GM20000 (cell line): ENCODE data around the gene TPRN.

ENCODE experiments used
- DNase-seq: peaks from one replicate; pipeline ENCODE4 v3.0.0; 2012; ENCODE audit warnings: low spot score
- TF ChIP-seq, protein P1 (sequence below): IDR thresholded peaks from 2 replicates; pipeline ENCODE4 v1.5.1; 2012; ENCODE audit warnings: mild to moderate bottlenecking, control low read depth; ENCODE audit errors: extremely low read depth, missing control alignments

Gene TPRN

DNA sequence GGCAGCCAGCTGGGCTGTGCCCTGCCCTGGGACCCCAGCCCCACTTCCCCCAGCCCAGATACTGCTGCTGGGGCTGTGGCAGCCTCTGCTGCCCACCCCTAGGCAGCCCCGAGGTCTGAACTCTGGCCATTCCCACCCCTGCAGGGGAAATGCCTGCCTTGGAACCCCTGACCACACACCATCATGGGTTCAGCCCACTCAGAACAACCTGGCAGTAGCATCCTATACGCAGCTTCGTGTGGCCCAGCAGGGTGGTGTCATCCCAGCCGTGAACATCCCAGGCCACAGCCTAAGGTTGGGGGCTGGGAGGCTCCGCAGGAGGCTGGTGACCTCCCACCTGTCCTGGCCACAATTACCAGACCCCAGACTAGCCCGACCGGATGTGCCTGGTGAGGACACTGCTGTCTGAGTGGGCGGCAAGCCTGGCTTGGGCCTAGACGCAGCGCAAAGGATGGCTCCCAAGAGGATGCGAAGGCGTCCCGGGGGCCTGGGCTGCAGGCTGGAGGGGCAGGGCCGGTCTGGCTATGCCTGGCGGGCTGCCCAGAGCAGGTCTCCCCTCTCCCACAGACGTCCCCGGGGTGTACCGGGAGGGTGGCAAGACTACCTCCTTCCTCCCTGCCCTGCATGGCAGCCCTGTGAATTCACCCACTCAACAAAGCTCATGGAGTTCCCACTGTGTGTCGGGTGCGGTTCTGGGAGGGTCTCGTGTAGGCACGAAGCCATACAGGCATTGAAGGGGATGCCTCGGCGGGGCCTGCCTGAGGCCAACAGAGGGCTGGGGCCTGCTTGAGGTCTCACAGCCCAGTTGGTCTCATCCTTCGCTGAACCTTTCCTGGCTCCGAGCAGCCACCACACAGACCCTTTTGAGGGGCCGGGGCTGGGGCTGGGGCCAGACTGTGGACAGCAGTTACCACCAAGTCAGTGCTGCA lies 28.7 kb upstream of the TPRN start:
- DNase-seq, result no peak
- TF ChIP-seq, protein P1, sequence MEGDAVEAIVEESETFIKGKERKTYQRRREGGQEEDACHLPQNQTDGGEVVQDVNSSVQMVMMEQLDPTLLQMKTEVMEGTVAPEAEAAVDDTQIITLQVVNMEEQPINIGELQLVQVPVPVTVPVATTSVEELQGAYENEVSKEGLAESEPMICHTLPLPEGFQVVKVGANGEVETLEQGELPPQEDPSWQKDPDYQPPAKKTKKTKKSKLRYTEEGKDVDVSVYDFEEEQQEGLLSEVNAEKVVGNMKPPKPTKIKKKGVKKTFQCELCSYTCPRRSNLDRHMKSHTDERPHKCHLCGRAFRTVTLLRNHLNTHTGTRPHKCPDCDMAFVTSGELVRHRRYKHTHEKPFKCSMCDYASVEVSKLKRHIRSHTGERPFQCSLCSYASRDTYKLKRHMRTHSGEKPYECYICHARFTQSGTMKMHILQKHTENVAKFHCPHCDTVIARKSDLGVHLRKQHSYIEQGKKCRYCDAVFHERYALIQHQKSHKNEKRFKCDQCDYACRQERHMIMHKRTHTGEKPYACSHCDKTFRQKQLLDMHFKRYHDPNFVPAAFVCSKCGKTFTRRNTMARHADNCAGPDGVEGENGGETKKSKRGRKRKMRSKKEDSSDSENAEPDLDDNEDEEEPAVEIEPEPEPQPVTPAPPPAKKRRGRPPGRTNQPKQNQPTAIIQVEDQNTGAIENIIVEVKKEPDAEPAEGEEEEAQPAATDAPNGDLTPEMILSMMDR, result no peak

DNA sequence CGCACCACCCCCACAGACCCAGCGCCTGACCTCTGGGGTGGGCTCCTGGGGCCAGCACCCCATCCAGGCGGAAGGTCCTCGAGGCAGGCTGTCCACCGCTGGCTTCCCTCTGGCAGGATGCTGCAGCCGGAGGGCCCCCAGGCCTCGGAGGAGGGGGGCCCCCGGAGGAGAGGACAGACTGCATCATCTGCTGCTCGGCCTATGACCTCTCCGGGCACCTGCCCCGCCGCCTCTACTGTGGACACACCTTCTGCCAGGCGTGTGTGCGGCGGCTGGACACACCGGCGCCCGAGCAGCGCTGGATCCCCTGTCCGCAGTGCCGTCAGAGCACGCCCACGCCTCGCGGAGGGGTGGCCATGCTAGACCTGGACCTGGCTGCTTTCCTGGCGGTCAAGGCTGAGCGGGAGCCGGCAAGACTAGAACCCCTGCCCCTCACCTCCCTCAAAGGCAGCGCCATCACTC lies 28.0 kb upstream of the TPRN start:
- no peak for DNase-seq
- TF ChIP-seq, protein P1, result no peak

DNA sequence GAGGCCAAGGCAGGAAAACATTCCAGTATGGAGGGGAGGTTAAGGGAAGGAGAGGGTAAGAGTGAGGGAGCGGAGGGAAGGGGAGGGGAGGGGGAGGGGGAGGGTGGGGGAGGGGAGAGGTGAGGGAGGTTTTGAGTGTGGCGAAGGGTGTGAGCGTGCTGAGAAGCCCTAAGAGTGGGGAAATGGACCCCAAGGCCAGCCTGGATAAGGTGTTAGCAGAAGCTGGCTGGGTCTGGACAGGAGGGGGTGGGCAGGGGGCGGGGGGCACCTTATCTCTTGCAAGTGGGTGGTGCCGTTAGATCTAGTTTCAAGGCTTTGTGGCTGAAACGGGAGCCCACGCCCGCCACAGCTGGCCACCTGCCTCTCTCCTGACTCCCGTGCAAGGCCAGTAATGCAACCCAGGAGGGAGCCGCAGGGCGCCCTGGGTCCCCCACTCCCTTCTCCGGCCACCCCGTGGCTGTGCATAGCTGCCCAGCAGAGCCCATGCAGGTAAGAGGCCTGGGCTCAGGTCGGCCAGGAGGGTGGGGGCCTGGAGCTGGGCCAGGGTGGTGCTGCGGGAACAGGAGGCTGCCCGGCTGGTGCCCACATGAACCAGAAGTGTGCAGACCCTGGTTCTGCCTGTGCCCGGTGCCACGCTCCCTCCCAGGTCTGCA lies 27.4 kb upstream of the TPRN start:
- DNase-seq, result no peak
- TF ChIP-seq, protein P1, result no peak

DNA sequence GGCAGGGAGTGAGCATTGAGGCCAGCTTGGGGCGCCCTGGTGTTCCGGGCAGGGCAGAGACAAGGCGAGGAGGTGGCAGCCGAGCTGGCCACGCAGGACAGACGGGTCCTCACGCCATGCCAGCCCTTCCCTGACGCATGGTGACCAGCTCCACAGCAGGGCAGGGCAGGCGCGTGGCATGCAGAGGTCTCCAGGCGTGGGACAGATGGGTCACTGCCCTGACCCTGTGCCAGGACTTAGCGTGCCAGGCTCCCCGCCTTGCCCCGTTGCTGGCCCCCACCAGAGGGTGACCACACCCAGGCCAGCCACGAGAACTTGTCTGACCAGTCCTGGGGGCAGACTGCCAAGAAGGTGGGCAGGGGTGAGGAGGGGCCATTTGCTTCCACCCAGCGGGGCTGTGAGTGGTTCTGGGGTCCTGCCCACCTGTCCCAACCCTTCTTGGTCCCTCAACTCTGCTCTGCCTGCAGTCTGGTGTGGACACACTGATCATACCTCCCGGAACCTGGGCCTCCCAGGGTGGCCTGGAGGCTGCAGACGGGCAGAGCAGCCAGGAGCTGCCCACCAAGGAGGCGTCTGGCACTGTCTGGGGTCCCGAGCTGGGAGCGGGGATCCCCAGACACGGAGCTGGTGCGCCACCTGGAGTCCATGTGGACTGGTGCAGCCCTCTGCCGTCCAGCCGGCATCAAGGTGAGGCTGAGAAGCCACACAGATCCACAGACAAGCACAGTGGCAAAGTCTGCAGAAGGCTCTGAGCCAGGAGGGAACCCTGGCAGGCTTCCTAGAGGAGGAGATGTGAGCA lies 26.7 kb upstream of the TPRN start, which contains the start of gene RNF224:
Gene RNF224, plus strand, starts transcription at position 449 of the 799 bp plus-strand sequence. CDS start 834 bp downstream, outside the sequence.
- DNase-seq, result peak; percentile 88
- TF ChIP-seq, protein P1, result peak; percentile 94

DNA sequence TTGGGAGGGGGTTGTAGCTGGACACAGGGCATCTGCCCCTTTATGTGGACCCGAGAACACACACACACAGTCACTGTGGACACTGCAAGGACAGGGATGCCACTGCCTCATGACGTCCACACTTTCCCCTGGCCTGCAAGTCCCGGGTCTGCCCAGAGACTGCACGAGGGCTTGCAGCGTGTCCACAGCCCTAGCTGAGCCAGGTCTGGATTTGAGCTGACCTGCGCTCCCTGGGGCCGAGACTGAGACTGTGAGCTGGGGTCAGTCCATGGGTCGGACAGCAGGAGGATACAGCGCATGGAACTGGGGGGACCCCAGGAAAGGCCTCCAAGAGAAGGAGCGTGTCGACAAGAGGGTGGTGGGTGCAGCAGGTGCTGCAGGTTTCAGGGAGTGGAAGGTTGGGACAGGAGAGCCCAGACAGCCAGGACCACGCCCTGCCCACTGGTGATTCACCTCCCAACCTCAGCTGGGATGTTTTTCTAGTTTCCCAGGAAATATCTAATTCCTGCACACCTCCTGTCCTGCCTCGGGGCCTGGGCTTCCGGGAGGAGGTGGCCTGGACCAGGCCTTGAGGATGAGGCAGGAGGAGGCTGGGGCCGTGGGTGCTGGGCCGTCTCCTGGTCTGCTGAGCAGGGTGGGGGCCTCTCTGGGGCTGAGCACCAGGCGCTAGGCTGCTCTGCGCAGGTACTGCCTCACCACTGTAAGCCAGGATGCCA lies 26.0 kb upstream of the TPRN start:
- TF ChIP-seq, protein P1, result no peak
- DNase-seq, result no peak

DNA sequence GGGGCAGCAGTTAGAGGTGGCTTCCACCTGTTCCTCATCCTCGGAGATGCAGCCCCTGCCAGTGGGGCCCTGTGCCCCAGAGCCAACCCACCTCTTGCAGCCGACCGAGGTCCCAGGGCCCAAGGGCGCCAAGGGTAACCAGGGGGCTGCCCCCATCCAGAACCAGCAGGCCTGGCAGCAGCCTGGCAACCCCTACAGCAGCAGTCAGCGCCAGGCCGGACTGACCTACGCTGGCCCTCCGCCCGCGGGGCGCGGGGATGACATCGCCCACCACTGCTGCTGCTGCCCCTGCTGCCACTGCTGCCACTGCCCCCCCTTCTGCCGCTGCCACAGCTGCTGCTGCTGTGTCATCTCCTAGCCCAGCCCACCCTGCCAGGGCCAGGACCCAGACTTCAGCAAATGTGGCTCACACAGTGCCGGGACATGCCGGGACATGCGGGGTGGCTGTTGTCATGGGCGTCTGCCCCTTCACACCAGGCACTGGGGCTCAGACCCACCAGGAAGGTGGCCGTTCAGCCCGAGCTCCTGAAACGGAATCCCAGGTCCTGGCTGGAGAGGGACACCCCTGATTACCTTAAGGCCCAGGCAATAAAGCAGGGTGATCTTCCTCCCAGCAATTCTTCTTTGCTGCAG lies 25.3 kb upstream of the TPRN start:
- DNase-seq, result no peak
- TF ChIP-seq, protein P1, result no peak
